PFSK-1 (cell line): ENCODE data around the gene CACNA1B.

Experiments
- FOXP2 ChIP-seq: optimal IDR thresholded peaks from 2 replicates; pipeline ENCODE3; 2011; ENCODE audit warnings: borderline replicate concordance, control low read depth, inconsistent platforms; ENCODE audit not compliant: insufficient read depth; ENCODE audit errors: extremely low read length, extremely low read depth
- POLR2AphosphoS5 ChIP-seq: IDR thresholded peaks from 2 replicates; pipeline ENCODE4 v1.6.1; 2012; ENCODE audit warnings: low read depth, mild to moderate bottlenecking, control low read depth, low read length, moderate library complexity
- SIN3A ChIP-seq: IDR thresholded peaks from 2 replicates; pipeline ENCODE4 v1.6.1; 2012; ENCODE audit warnings: mild to moderate bottlenecking, low read length, moderate library complexity, borderline replicate concordance; ENCODE audit not compliant: insufficient read depth
- TAF1 ChIP-seq: IDR thresholded peaks from 2 replicates; pipeline ENCODE4 v1.6.1; 2012; ENCODE audit warnings: low read length, control low read depth, borderline replicate concordance; ENCODE audit not compliant: insufficient read depth
- TF ChIP-seq, protein P1 (sequence below), 2 experiments: IDR thresholded peaks; 2 replicates each; pipeline versions ENCODE4 v1.6.1 to v1.8.0; 2011 to 2012; ENCODE audit warnings: low read depth in 2 of 2, low read length in 2 of 2, control low read depth in 1 of 2, inconsistent platforms in 1 of 2, mild to moderate bottlenecking in 1 of 2, moderate library complexity in 1 of 2; ENCODE audit not compliant: insufficient read depth in 1 of 2

The CACNA1B gene

DNA sequence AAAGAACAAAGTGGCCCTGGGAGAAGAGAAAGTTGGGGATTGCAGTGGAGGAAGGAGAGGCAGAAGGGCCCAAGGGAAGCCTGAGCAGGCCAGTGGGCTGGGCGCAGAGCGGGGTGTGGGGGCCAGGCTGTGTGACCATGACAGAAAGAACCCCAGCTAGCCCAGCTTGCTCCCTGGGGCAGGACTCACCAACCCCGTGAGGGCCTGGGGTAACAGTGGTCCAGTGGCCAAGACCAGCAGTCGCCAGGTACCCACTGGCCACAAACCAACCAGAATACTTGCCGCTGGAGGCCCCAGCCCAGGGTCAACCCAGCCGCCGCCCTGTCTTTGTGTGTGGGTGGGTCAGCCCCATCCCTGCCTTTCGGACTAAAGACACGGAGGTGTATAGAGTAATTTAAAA is 146.5 kb downstream of the CACNA1B start:
- TF ChIP-seq TAF1 (no peak), FOXP2 (no peak), POLR2AphosphoS5 (no peak), SIN3A (no peak)
- TF ChIP-seq, protein P1, sequence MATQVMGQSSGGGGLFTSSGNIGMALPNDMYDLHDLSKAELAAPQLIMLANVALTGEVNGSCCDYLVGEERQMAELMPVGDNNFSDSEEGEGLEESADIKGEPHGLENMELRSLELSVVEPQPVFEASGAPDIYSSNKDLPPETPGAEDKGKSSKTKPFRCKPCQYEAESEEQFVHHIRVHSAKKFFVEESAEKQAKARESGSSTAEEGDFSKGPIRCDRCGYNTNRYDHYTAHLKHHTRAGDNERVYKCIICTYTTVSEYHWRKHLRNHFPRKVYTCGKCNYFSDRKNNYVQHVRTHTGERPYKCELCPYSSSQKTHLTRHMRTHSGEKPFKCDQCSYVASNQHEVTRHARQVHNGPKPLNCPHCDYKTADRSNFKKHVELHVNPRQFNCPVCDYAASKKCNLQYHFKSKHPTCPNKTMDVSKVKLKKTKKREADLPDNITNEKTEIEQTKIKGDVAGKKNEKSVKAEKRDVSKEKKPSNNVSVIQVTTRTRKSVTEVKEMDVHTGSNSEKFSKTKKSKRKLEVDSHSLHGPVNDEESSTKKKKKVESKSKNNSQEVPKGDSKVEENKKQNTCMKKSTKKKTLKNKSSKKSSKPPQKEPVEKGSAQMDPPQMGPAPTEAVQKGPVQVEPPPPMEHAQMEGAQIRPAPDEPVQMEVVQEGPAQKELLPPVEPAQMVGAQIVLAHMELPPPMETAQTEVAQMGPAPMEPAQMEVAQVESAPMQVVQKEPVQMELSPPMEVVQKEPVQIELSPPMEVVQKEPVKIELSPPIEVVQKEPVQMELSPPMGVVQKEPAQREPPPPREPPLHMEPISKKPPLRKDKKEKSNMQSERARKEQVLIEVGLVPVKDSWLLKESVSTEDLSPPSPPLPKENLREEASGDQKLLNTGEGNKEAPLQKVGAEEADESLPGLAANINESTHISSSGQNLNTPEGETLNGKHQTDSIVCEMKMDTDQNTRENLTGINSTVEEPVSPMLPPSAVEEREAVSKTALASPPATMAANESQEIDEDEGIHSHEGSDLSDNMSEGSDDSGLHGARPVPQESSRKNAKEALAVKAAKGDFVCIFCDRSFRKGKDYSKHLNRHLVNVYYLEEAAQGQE (IDR thresholded peaks at IDR 0.05; ENCODE audit: insufficient read depth in 1 of 2, low read depth in 2 of 2, low read length in 2 of 2), result no peak

DNA sequence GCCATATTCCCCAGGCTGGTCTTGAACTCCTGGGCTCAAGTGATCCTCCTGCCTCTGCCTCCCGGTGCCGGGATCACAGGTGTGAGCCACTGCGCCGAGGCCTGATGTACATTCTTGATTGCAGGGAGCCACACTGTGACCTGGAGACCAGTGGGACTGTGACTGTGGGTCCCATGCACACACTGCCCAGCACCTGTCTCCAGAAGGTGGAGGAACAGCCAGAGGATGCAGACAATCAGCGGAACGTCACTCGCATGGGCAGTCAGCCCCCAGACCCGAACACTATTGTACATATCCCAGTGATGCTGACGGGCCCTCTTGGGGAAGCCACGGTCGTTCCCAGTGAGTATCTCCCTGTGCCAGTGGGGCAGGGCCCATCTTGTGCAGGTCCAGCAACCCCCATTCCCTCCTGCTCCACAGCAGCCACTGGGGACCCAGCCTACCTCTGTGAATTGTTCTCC is 147.3 kb downstream of the CACNA1B start:
- no peak for TF ChIP-seq FOXP2

DNA sequence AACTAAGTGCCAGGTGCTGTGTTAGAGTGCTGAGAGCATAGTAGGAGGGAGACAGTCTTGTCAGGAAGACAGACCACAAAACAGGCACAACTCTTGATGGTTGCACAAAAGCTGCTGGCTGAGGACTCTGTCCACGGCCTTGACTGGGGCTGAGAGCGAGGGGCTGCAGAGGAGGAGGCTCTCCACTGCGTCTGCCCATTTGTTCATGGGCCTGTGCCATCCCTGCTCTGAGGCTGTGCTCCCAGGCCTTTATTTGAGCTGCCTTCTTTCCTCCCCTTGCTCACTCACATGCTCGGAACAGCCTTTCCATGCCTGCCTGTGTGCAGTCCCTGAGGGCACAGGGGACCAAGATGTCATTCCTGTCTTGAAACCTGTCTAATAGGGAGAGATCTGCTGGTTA is 147.8 kb downstream of the CACNA1B start:
- TF ChIP-seq FOXP2 (no peak), POLR2AphosphoS5 (no peak), SIN3A (no peak), TAF1 (no peak)
- TF ChIP-seq, protein P1 (IDR thresholded peaks at IDR 0.05; ENCODE audit: insufficient read depth in 1 of 2, low read depth in 2 of 2, low read length in 2 of 2), result no peak

DNA sequence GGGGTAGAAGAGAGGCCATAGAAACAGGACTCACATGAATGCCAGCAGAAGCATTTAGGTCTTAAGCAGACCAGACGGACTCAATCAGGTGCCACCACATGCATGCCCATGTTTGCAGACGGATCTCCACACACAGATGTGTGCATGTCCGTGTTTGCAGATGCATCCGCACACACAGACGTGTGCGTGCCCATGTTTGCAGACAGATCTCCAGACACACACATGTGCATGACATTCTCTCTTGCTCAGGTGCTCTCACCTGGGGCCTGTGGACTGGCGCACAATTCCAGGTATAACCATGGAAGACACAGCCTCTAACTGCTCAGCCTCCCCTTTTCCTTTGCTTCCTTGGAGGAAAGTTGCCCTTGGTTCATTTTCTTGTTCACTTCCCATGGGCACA is 148.3 kb downstream of the CACNA1B start:
- no peak for TF ChIP-seq FOXP2
- TF ChIP-seq POLR2AphosphoS5, result no peak
- no peak for TF ChIP-seq SIN3A
- TF ChIP-seq TAF1, result no peak
- TF ChIP-seq, protein P1 (IDR thresholded peaks at IDR 0.05; ENCODE audit: insufficient read depth in 1 of 2, low read depth in 2 of 2, low read length in 2 of 2), result no peak

DNA sequence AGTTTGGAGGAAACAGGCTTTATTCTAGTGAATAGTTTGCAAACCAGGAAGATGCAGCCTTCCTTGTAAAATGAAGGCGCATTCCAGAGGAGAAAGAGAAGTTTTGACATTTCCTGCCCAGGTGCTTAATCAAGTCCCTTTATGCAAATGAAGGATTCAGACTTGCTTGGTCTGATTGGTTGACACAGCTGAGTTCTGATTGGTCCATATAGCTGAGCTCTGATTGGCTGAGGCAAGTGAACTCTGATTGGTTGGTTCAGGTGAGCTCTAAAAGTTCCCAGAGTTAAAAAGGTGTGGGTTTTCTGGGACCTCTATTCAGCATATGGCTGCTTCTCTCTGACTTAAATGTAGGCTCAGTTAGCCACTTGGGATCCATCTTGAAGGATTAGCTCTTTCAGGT is 151.0 kb downstream of the CACNA1B start:
- no peak for TF ChIP-seq TAF1
- TF ChIP-seq SIN3A, result no peak
- no peak for TF ChIP-seq POLR2AphosphoS5
- TF ChIP-seq, protein P1 (IDR thresholded peaks at IDR 0.05; ENCODE audit: insufficient read depth in 1 of 2, low read depth in 2 of 2, low read length in 2 of 2), result no peak
- TF ChIP-seq FOXP2, result no peak
